Gastroesophageal sphincter (tissue), 3 donors: ENCODE measurements around the gene SPOP.
A peak's percentile ranks its signal among the peaks of the same experiment; 100 is the strongest.

ENCODE experiments used
- CTCF ChIP-seq, 4 experiments: fragments of 200-600 bp in 2 of 4; fragments of 450-650 bp in 2 of 4; sonication (generic) in 1 of 4; IDR thresholded peaks; one replicate each; pipeline ENCODE4 v1.5.1; 2017 to 2019; ENCODE audit warnings: antibody characterized with exemption in 4 of 4, mild to moderate bottlenecking in 2 of 4, moderate library complexity in 2 of 4
- EP300 ChIP-seq: sonication (generic); formaldehyde crosslinking; IDR thresholded peaks from one replicate; pipeline ENCODE4 v1.6.1; 2017; ENCODE audit warnings: antibody characterized with exemption, mild to moderate bottlenecking
- POLR2A ChIP-seq, 2 donors: fragments of 450-650 bp; IDR thresholded peaks; one replicate each; pipeline ENCODE4 v1.6.1; 2017; ENCODE audit warnings: antibody characterized with exemption in 2 of 2, mild to moderate bottlenecking in 2 of 2, moderate library complexity in 1 of 2
- POLR2AphosphoS5 ChIP-seq: sonication (generic); formaldehyde crosslinking; IDR thresholded peaks from one replicate; pipeline ENCODE4 v1.6.1; 2017; ENCODE audit warnings: antibody characterized with exemption

GRCh38 chr17:49567871-49568694 lies 109.8 kb downstream of the SPOP start:
- TF ChIP-seq CTCF (IDR thresholded peaks at IDR 0.05) (peak; percentile 96 to 99 (median 98)), POLR2AphosphoS5 (no peak), EP300 (no peak), POLR2A (IDR thresholded peaks at IDR 0.05) (no peak)
